ENCODE data around the gene TBC1D3L.
"Not testable (repeated sequence)": the region's sequence is repeated elsewhere in the genome, so short reads cannot be mapped to it uniquely, and the experiment has no call there.

Gene TBC1D3L
- total RNA-seq, result 2.0 to 2.7 (median 2.1) reads per million in 4 donors

- not testable (repeated sequence) for DNase-seq
These were observed at the start of gene TBC1D3L for GRCh38 chr17:37988960-37989359. TBC1D3L (minus strand) TSS chr17:37989060; CDS start chr17:37987520, 1,540 bp downstream.

- not testable (repeated sequence) for DNase-seq
These were observed 14.8 kb upstream of the TBC1D3L start, which contains the start of gene TBC1D3D for GRCh38 chr17:38003676-38004075. TBC1D3D (plus strand) TSS chr17:38003976; CDS start chr17:38005561, 1,585 bp downstream.
